Endometrial microvascular endothelial cells (primary cell): ENCODE data around the gene GP1BA. TPM values are rescaled to one million over a fixed set of nuclear protein-coding genes. Genes with fewer than 3 reads are reported as not detected.

ENCODE experiments used
- in situ Hi-C: cut with HindIII; loops from 2 replicates; pipeline ENCODE4 v1.10.0; 2017; ENCODE audit warnings: low sequenced_read_pairs, low pct_unique_long_range_greater_than_20kb; ENCODE audit errors: inconsistent ontology term
- total RNA-seq: library from RNA; depleted of rRNA; stranded (reverse); fragments of >200 nt; gene quantifications from one replicate; pipeline ENCODE4 v1.2.3, GENCODE V29; 2015; ENCODE audit errors: inconsistent ontology term

Gene GP1BA
- total RNA-seq, 1 donor from 2014 or later, result not detected

- in situ Hi-C loops, result no loop called here
Measured at GRCh38 chr17:4947411-4948165, 15.5 kb downstream of the GP1BA start.

- in situ Hi-C loops, result no loop called here
Measured at GRCh38 chr17:4948166-4948930, 16.3 kb downstream of the GP1BA start, which contains the start of gene PFN1. Gene PFN1 (minus strand): TSS chr17:4948530. CDS start chr17:4948394, 136 bp downstream.

GRCh38 chr17:4948931-4949320, 16.8 kb downstream of the GP1BA start:
- in situ Hi-C loops, result no loop called here

- in situ Hi-C loops, result no loop called here
Measured at GRCh38 chr17:4949321-4950074, 17.4 kb downstream of the GP1BA start.

GRCh38 chr17:4950075-4950745, 18.1 kb downstream of the GP1BA start:
- in situ Hi-C loops, result no loop called here

- in situ Hi-C loops, result no loop called here
Measured at GRCh38 chr17:4950746-4951204, 18.7 kb downstream of the GP1BA start, which contains the start of gene ENO3. Gene ENO3 (plus strand): TSS chr17:4951119. CDS start chr17:4951830, 711 bp downstream.

- in situ Hi-C loops, result no loop called here
Measured at GRCh38 chr17:4951486-4951885, 19.4 kb downstream of the GP1BA start.

- in situ Hi-C loops, result no loop called here
Measured at GRCh38 chr17:4953451-4953961, 21.4 kb downstream of the GP1BA start.

- in situ Hi-C loops, result no loop called here
Measured at GRCh38 chr17:4955091-4955490, 23.0 kb downstream of the GP1BA start.

GRCh38 chr17:4956493-4957061, 24.5 kb downstream of the GP1BA start:
- in situ Hi-C loops, result no loop called here

GRCh38 chr17:4958102-4958501, 26.0 kb downstream of the GP1BA start:
- in situ Hi-C loops, result no loop called here

GRCh38 chr17:4959261-4959965, 27.3 kb downstream of the GP1BA start:
- in situ Hi-C loops, result no loop called here

- in situ Hi-C loops, result no loop called here
Measured at GRCh38 chr17:4960279-4960922, 28.3 kb downstream of the GP1BA start.

- in situ Hi-C loops, result no loop called here
Measured at GRCh38 chr17:4965311-4965986, 33.4 kb downstream of the GP1BA start.

GRCh38 chr17:4966844-4967538, 34.9 kb downstream of the GP1BA start:
- in situ Hi-C loops, result no loop called here
